MV-4-11 (cell line): ENCODE measurements around the gene MTFP1.
"Not testable (repeated sequence)": the region's sequence is repeated elsewhere in the genome, so short reads cannot be mapped to it uniquely, and the experiment has no call there.

ENCODE experiments used
- DNase-seq: peaks from one replicate; lab custom pipeline; 2025; lab: John Stamatoyannopoulos, UW

Gene MTFP1

DNA sequence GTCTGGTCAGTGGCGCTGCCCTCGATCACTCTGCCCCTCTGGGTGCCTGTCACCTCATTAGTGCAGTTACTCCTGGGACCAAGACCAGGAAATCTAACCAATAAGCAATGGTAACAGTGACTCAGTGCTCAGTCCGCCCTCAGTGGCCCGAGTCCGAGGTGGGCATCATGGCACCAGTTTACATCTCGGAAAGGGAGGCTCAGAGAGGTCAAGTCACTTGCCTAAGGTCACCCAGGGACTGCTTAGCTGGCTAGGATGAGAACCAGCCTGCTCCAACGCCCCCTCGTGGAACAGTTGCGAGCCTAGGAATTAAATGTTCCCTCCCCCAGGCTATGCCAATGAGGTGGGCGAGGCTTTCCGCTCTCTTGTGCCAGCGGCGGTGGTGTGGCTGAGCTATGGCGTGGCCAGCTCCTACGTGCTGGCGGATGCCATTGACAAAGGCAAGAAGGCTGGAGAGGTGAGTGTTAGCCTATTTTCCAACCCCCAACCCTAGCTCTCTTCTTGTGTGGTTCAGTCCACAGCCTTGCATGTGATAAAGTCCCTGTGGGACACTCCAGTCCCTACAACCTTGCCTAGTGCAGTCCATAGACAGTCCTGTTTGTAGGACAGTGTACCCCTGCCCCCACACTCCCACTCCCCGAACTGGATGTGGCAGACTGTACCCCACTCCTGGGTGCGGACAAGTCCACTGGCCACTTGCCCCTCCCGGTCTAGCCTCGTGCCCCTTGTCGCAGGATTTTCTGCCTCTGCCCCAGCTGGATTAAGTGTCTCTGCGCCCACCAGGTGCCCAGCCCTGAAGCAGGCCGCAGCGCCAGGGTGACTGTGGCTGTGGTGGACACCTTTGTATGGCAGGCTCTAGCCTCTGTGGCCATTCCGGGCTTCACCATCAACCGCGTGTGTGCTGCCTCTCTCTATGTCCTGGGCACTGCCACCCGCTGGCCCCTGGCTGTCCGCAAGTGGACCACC lies 1.1 kb downstream of the MTFP1 start:
- DNase-seq, result peak; percentile 84

DNA sequence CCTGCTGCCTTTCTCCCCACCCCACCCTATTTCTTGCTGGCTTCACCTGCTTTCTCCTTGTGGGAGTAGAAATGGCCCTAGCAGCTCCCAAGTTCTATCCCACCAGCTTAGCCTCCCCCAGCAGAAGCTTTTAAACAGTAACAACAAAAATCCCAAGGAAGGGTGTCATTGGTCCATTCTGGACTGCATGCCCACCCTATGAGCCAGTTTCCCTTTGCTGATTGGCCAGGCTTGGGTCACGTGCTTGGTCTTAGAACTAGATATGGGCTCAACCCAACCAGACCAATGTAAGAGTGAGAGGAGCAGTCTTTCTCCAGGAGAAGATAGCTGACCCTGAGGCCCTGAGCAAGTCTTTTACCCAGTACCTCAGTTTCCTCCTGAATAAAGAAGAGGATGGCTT lies 2.3 kb downstream of the MTFP1 start:
- no peak for DNase-seq

DNA sequence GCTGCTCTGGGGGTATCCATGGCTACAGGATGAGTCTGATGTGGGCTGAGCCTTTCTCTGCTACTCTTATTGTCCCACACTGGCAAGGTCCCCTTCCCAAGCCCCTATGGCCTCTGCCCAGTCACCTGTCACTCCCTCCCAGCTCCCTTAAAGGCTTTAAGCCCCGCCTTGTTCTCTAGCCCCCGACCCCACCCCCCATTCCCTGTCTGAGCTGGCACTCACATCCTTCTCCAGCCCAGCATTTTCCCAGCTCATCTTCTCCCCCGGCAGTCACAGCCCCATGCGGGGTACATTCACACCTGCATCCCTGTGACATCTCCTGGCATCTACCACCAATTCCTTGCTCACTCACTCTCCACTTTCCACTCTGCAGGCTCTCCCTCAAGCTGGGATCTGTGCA lies 4.3 kb downstream of the MTFP1 start:
- DNase-seq, result no peak

DNA sequence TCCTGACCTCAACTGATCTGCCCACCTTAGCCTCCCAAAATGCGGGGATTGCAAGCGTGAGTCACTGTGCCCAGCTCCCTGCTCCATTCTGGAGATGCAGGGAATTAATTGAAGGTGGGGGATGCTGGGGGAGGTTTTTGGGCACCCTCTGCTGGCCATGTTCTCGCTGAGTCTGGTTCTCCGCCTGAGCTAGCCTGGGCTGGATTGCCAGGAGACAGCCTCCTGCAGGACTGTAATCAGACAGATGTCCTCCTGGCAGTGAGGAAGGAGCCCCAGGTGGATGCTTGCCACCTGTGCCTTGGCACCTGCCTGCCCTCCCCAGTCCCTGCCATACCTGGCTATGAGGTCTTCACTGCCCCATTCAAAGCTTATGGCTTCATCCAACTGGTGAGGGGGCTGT lies 5.4 kb downstream of the MTFP1 start:
- DNase-seq, result no peak

DNA sequence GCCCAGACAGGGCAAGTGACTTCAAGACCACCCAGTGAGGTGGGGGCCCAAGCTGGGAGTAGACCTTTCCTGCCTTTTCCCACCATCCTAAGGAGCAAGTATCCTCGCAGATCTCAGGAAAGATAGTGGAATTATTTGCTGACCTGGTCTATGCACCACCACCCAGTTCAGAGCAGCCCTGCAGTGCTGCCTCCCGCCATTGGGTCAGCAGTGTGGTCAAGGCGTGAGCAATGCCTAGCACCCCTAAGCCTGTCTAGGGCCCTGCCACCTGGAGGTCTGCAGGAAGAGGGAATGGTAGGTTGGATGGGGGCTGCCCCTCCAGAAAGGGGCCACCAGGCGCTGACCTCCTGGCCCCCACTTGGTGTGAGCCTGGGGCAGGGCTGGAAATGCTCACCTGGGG lies 6.5 kb downstream of the MTFP1 start:
- DNase-seq, result no peak

DNA sequence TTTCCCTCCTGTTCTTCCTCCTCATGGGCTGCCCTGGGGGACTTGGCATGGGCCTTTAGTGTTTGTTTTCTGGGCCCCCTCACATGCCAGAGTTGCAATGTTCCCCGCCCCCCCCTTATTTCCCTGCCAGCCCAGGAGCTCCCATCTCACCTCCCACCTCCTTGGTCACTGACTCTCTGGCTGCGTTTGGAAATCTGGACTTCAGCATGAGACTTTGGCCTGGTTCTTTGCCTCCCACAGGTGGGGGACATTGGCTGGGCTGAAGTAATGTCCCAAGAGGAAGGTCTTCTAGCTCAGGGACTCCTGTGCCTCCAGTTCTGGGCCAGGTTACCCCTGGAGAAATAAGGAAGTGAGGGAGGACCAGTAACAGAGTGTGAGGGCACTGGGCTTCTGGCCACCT lies 7.0 kb downstream of the MTFP1 start:
- no peak for DNase-seq

DNA sequence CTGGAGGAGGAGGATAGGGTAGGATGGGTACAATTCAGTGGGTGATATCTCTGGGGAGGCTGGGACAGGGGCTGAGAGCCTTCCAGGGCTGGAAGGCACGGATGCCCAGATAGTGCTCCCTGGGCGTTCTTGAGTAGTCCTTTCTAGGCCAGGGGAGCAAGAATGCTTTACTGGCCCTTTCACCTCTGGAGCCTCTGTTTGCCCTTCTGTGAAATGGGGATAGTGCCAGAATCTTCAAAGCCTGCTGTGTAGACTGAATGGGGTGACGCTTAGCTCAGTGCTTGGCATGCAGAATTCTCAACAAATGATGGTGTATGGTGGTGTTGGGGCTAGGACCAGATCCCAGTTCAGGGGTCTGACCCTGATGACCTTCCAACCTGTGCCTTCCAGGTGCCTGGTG lies 7.7 kb downstream of the MTFP1 start:
- no peak for DNase-seq

DNA sequence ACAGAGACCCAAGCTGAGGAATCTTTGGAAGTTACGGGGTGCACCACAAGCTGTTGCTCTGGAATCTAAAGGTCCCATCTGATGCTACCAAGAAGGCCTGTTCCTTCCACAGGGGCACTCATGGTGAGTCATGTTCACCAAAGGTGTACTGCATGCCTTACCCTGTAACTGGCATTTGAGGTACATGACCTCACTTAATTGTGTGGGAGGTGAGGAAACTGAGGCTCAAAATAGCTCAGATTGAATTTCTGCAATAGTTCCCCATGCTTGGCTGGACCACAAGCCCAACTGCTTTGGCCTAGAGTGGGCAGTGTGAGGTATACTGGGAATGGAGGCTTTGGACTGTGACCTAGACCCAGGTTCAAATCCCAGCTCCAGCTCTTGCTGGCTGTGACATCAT lies 8.2 kb downstream of the MTFP1 start:
- no peak for DNase-seq

DNA sequence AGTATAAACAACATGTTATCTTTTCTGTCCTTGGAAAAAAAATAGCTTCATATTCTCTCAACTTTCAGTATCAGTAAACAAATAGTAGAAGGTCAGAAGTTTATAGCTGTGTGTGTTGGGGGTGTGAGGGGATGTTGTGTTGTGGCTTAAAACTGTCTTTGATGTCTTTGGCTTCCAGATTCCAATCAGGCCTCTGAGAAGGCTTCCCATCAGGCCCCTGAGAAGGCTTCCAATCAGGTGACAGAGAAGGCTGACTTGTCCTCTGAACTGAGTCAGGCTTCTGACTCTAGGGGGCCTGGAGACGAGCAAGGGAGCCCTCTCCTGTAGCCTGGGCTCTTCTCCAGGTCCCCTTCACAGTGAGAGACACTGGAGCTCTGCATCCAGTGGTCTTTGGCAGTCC lies 9.3 kb downstream of the MTFP1 start:
- DNase-seq, result no peak

DNA sequence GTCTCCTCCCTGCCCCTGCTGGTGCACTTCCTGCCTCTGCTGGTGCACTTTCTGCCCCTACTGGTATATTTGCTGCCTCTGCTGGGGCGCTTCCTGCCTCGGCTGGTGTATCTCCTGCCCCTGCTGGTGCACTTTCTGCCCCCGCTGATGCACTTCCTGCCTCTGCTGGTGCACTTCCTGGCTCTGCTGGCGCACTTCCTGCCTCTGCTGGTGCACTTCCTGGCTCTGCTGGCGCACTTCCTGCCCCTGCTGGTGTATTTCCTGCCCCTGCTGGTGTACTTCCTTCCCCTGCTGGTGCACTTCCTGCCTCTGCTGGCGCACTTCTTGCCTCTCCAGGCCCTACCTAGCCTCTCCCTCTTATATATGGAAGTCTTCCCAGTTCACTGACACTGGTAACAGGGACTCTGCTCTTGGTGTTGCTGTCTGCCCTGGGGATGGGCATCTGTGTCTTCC lies 10.1 kb downstream of the MTFP1 start:
- peak; percentile 29 for DNase-seq

DNA sequence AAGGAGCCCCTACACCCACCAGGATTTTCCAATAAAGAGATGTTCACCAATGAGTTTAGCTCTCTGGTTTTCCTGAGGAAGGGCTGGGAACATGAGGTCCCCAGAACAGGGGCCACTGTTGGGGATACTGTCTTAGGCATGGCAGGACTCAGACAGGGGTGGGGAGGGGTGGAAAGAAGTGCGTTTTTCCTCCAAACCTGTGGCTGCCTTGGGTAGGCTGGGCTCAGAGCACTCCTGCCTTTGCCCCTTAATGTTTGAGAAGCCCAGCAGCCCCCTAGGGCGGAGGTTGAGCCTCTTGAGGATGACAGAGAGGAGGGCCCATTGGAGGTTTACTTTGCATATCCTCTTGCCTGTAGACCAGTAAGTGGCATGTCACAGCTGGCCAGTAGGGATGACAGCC lies 10.6 kb downstream of the MTFP1 start:
- no peak for DNase-seq

DNA sequence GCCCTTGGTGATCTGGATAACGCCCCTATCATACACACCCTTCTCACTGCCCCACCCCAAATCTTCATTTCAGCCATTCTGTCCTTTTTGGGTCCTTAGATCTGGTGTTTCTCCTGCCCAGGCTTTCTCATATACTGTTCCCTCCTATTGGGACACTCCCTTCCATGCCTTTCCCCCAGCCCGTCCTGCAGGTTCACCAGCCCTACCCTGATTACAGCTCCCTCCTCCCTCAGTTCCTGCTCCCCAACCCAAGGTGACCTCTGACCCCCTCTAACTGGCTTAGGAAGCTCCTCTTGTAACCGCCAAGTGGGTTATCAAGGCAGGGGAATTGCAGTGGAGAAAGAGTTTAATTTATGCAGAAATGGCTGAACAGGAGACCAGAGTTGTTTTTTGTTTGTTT lies 13.0 kb downstream of the MTFP1 start:
- DNase-seq, result no peak

DNA sequence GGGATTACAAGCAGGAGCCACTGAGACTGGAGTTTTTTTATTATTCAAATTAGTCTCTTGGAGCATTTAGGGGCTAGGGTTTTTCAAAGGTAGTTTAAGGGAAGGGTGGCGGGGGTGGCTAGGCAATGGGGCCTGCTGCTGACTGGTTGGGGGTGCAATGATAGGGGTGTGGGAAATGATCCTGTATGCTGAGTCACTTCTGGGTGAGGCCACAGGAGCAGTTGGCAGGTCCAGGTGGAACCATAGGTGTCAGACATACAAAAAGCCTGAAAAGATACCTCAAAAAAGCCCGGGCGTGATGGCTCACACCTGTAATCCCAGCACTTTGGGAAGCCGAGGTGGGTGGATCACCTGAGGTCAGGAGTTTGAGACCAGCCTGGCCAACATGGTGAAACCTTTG lies 13.7 kb downstream of the MTFP1 start:
- no peak for DNase-seq

DNA sequence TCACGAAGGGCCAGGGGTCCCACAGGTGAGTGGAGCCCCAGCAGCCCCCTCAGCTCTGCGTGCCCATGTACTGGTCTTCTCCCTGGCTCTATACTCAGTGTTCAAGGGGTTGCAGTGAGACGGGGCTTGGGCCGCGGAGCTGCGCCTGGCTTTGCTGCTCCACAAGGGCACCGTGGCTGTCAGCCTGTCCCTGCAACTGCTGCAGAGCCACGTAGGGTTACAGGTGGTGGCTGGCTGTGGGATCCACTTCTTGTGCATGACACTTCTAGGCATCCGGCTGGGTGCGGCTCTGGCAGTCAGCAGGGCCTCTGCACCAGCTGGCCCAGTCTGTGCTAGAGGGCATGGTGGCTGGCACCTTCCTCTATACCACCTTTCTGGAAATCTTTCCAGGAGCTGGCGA lies 14.3 kb downstream of the MTFP1 start:
- no peak for DNase-seq

DNA sequence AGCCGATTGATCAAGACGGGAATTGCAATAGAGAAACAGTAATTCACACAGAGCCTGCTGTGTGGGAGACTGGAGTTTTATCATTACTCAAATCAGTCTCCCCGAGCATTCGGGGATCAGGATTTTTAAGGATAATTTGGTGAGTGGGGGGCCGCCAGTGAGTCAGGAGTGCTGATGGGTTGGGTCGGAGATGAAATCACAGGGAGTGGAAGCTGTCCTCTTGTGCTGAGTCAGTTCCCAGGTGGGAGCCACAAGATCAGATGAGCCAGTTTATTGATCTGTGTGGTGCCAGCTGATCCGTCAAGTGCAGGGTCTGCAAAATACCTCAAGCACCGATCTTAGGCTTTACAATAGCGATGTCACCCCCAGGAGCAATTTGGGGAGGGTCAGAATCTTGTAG lies 15.5 kb downstream of the MTFP1 start:
- DNase-seq, result no peak

DNA sequence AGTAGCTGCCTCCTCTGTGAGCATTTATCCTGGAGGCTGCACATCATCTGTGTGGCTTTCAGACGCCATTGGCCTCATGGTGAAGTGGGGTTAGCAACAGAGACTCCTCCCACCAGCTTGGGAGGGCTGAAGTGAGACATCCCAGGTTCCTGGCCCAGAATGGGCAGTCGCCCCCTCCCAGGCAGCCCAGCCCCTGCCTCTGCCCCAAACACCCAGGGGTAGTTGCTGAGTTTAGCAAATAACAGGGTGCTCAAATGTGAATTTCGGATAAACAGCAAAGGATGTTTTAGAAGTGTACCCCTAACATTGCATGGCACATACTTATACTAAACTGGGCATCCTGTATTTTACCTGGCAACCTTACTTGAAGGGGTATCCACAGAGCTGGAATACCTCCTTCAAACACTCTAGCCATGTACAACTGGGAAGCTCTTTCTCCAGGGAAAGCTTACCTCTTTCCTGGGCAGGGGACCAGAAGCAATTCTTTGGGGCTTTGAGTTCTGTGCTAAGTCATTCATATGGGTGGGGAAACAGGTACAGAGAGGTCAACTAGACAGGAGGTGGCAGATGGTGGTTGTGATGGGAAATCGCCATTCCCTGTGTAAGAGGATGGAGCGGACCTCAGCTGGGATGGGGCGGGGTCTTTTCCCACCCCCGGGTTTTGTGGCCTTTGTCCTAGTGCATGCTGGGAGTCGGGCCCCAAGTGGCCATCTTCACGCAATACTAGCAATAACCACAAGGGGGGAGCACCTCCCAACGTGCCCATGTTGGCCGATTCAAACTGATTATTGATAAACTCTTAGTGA lies 19.3 kb downstream of the MTFP1 start:
- DNase-seq, result peak; percentile 37

DNA sequence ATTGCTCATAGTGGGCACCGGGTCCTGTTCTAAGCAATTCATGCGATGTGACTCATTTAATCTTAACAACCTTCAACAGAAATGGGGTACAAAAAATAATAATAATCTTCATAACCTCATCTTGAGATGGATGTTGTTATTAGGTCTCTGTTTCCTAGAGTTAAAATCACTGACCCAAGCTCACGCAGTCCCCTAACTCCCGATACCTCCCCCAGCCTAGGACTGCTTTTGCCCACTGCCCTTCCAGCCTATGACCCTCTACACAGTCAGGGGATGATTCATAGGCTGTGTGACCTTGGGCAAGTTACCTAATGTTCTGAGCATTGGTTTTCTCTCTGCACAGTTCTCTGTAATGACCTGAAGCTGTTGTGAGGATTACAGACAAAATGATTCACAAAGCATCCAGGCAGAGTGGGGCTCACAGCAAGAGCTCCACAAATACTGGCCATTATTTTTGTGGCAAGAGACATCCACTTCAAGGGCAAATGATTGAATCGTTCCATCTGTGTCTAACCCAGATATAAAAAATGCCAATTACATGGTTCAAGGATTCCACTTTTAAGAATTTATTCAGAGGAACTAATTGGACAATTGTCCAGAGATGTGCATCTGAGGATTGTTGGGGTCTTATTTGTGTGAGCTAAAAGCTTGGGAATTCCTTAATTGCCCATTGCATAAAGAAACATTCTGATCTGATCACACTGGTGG lies 20.0 kb downstream of the MTFP1 start:
- no peak for DNase-seq

DNA sequence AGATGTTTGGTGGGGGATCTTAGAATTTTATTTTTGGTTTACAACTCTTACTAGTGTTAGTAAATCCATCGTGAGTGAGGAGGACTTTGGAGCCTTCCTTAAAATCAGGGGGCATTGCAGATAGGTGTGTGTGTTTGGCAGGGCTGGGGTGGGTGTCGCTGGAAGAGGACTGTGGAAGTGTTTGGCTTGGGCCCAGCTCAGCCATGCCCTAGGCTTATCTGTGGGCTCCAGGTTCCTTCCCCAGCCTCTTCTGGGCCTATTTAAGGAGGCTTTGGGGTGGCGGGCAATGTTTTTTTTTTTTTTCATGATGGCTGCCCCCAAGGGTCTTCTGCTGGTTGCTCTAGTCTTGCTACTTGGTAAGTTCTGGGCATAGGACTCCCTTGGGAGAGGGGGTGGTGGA lies 22.1 kb downstream of the MTFP1 start:
- DNase-seq, result no peak

DNA sequence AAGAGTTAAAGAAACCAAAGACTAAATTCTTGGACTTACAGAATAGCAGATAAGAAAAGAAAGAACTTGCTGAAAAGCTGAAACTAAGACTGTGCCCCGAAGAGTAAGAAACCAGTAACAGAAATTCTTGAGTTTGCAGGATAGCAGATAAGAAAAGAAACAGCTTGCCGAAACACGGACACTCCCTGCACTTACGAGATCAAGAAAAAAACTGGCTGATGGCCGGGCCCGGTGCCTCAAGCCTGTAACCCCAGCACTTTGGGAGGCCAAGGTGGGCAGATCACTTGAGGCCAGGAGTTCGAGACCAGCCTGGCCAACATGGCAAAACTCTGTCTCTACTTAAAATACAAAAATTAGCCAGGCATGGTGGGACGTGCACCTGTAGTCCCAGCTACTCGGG lies 25.9 kb downstream of the MTFP1 start:
- DNase-seq, result not testable (repeated sequence)

DNA sequence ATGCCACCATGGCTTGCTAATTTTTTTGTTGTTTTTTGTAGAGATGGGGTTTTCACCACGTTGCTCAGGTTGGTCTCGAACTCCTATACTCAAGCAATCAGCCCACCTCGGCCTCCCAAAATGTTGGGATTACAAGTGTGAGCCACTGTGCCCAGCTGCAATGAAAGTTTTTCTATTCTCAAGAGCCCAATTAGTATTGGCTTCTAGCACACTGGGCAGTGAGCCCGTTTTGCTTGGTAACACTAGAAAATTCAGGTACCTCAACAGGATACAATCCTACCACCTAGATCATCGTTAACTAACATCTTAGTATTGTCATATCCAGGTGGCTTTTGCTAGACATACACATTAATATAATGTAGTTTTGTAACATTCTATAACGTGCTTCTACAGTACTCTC lies 27.3 kb downstream of the MTFP1 start:
- DNase-seq, result no peak

DNA sequence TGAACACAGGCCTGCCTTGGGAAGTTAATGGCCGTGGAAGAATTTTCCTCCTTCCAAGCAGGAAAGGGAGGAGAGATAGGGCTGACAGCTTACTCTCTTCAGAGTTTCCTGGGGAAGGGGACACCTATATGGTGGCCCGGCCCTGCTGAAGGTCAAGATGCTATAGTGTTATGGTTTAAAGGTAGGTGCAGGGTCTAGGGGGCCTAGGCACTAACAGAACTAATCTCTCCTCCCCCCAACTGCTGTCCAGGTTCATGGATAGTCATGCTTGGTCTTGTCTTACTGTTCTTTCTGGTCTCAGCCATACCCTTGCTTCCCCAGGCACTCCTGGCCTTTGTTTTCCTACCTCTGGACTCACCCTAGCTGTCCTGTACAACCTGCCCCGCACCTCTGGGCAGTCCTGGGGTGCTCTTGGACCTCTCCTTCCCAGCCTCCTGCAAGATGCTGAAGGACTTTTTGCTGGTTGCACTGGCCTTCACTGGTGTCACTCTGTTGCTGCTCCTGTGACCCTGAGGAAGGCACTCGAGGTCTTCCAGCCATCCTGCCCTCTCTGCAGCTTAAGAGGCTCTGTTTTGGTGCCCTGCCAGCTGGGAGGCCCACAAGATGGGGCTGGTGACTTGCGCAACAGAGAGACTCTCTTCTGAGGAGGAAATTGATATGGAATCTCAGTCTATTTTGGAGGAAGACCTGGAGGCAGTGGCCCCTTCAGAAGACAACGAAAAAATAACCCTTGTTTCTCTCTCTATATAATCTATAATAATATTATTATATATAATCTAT lies 28.4 kb downstream of the MTFP1 start:
- DNase-seq, result peak; percentile 75
